Dermis blood vessel endothelial cell (primary cell): ENCODE measurements around the gene ADISSP. TPM values are rescaled to one million over a fixed set of nuclear protein-coding genes. Genes with fewer than 3 reads are reported as not detected.

ENCODE experiments used
- DNase-seq: peaks from one replicate; pipeline ENCODE4 v3.0.0; 2010
- total RNA-seq: library from RNA; depleted of rRNA; stranded (reverse); fragments of >200 nt; gene quantifications from 2 replicates; pipeline ENCODE4 v1.2.3, GENCODE V29; 2014

Gene ADISSP
- total RNA-seq, 1 donor from 2014 or later, result 12.1 TPM

DNA sequence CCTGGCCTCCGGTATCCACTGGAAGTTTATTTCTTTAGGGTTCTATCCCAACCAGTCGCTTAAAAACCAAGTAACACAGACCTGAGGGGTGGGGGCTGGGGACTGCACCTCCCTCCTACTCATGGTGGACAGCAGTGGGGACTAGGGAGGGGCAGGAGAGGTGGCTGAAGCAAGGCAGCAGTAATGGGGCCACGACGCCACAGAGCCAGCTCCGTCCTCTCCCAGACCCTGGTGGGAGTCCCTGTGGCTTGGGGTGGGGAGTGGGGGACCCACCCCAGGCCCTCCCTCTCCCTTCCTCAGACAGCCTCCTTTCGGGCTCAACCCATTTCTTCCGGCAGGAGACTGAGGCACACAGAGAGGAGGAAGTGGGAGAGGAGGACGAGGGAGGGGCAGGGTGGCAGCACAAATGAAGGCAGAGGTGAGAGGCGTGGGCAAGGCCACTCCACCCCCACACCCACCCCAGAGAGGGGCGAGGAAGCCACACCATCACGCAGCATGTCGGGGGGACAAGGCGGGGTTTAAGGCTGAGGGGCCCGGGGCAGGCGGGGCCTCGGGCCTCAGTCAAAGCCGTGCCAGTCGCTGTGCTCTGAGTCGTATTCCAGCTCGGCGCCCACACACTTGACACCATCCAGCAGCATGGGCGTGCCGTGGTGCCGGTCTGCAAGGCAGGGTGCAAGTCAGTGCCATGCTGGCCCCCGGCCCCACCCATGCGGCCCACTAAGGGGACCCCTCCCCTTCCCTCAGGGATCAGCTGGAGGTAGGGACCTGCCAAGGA lies 13.9 kb downstream of the ADISSP start:
- no peak for DNase-seq

DNA sequence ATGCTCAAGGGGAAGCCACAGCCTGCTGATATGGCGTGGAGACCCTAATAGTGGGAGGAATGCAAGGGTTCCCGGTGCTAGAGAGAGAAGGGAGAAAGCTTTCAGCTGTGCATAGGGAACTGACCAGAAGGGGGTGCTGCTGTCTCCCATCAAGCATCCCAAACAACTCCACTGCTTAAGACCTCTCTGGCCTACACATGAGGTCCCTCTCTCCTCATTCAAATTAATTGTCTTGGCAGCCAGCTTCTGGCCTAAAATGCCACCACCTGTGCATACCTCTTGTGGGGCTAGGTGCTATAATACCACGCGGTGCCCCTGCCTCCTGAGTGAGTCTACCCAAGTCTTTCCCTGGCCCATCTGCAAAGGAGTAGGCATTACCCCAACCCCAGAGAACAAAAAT lies 14.5 kb downstream of the ADISSP start:
- DNase-seq, result peak; percentile 86

DNA sequence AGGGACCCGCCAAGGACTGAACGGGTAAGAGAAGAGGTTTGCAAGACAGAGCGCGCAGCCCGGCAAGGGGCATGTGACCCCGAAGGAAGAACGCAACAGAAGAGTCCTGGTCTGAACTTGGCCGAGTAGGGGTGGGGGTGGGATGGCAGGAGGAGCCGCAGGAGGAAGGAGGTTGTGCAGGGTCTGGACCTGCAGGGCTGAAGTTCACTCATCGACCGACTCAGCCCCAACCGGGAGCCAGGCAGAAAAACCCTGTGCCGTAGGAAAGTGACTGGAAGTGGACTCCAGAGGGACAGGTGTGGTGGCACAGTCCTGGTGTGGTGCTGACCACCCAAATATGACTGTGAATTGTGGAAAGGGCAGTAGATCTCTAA lies 15.2 kb downstream of the ADISSP start:
- DNase-seq, result no peak

GRCh38 chr20:3751675-3752385 lies 15.7 kb downstream of the ADISSP start:
- DNase-seq, result no peak

- no peak for DNase-seq
These were observed 16.3 kb downstream of the ADISSP start for GRCh38 chr20:3751305-3751674.

DNA sequence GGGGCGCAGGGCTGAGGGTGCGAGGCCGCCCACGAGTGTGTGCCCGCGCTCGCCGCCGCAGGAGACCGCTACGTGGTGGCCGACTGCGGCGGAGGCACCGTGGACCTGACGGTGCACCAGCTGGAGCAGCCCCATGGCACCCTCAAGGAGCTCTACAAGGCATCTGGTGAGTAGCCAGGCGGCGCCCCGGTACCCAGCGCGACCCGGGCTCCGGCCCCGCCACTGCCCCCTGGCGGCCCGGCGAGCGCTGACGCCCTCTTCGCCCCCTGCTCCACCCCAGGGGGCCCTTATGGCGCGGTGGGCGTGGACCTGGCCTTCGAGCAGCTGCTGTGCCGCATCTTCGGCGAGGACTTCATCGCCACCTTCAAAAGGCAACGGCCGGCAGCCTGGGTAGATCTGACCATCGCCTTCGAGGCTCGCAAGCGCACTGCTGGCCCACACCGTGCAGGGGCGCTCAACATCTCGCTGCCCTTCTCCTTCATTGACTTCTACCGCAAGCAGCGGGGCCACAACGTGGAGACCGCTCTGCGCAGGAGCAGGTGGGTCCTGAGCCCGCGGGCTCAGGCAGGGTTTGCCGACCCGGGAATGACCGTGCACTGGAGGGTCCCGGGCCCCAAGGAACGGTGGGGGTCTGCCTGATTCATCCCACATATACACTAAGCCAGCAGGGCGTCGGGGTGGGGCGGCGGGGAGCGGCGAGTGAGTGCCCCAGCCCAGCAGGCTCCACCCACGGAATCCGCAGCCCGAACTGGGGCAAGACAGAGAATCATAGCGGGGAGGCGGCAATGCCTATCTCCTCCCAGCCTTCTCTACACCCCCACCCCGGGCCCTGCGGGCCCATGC lies 17.6 kb downstream of the ADISSP start:
- DNase-seq, result peak; percentile 10

DNA sequence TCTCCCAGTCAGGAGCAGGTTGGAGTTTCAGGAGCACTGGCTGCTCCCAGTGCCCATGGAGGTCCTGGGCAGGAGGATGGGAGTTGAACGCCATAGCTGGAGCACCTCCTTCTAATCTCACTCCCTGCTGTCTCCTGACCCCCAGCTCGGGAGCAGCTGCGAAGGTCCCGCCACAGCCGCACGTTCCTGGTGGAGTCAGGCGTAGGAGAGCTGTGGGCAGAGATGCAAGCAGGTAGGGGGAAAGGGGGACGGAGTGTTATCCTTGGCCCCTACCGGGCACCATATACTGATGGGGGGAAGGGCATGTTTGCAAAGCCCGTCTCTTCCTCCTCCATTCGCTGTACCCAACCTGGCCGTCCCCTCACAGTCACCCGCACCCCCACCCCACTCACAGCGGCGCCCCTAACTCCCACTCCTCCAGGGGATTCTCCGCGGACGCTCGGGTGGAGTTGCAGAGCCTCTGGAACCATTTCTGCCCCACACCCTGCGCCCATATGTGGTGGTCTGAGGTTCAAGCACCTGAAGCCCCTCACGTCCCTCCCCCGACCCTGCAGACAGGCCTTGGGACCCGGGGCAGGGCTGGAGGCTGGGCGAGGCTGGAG lies 18.4 kb downstream of the ADISSP start:
- no peak for DNase-seq

- DNase-seq, result no peak
These were observed 19.5 kb downstream of the ADISSP start for GRCh38 chr20:3748073-3748472.

DNA sequence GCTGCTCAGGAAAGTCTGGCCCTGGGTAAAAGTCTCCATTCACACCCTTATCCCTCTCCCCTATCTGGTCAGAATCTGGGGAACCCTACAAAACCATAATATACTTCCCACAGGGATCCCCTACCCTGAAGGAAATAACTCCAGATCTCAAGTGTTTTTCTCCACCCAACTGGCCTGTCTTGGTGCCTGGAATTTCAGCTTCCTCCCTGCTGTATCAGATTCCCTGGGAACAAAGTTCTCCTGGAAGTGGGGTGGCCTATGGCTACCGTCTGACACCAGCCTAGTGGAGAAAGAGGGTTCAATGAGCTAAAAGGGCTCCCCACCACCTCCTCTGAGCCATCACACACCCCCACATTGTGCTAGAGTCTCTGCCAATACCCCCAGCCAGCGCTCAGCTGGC lies 20.1 kb downstream of the ADISSP start:
- no peak for DNase-seq

DNA sequence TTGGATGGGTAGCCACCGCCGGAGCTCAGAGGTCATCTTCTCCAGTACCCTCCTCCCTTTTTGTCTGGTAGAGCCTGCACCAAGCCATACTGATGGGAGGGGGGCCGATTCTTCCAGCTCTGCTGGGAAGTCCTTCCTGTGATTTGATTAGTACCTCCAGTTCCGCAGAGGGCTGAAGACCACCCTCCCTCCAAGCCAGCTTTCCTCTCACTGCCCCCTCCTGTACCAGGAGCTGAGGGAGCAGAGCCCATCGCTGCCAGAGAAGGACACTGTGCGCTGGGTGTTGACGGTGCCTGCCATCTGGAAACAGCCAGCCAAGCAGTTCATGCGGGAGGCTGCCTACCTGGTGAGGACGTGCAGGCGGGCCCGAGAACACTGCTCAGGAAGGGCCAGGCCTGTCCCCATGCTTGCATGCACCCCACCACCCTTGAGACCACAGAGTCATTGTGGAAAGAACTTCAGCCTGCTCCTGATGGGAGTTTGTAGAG lies 21.8 kb downstream of the ADISSP start:
- DNase-seq, result no peak

DNA sequence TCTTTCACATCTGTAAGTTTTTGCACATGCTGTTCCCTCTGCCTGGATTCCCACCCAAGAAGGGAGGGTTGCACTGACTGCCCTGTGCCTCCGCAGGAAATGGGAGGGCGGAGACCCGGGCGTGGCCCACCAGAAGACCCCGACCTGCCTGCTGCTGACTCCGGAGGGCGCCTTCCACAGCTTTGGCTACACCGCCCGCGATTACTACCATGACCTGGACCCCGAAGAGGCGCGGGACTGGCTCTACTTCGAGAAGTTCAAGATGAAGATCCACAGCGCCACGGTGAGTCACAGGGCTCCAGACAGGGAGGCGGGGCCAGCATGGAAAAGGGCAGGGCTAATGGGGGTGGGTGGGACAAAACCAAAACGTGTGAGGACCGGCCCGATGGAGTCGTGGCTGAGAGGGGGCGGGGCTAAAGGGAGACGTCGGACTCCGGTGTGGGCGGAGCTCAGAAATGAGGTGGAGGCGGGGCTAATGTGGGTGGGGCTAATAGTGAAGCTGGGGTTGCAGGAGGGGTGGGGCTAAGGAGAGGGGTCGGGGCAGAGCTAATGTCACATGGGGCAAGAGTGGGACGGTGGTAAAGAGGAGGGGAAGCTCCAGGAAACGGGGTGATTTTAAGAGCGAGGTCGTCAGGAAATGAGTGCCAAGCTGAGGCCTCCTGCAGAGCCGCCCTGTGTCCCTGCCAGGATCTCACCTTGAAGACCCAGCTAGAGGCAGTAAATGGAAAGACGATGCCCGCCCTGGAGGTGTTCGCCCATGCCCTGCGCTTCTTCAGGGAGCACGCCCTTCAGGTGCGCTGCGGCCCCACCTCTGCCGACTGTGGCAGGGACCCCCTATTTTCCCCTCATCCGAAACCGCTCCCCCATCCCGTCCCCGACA lies 22.5 kb downstream of the ADISSP start:
- DNase-seq, result peak; percentile 39

GRCh38 chr20:3744037-3744436 lies 23.5 kb downstream of the ADISSP start:
- DNase-seq, result no peak

- DNase-seq, result no peak
These were observed 24.3 kb downstream of the ADISSP start for GRCh38 chr20:3743251-3743650.

GRCh38 chr20:3741836-3742458 lies 25.6 kb downstream of the ADISSP start:
- DNase-seq, result no peak

- no peak for DNase-seq
These were observed 26.8 kb downstream of the ADISSP start for GRCh38 chr20:3740615-3741301.

DNA sequence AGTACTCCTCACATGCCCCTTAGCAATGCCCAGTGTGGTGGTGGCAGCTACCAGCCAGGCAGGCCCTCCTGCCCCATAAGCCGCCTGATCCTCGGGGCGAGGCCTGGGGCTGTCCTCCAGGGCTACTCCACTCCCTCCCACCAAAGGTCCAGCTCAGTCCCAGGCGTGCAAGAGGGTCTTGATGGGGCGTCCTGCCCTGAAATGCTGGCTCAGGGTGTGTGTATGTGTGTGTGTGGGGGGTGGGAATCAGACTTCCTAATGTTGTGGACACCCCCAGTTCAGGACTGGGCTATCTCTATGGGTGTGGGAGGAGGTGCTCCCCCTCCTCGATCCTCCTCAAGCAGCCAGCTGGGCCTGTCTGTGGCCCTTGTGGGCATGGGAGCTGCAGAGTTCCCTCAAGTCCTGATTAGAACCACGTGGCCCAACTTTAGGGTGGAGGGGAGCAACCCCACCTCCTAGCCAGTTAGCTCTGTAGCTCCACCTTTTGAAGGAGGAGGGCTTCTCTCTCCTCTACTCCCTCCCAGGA lies 27.6 kb downstream of the ADISSP start:
- no peak for DNase-seq

DNA sequence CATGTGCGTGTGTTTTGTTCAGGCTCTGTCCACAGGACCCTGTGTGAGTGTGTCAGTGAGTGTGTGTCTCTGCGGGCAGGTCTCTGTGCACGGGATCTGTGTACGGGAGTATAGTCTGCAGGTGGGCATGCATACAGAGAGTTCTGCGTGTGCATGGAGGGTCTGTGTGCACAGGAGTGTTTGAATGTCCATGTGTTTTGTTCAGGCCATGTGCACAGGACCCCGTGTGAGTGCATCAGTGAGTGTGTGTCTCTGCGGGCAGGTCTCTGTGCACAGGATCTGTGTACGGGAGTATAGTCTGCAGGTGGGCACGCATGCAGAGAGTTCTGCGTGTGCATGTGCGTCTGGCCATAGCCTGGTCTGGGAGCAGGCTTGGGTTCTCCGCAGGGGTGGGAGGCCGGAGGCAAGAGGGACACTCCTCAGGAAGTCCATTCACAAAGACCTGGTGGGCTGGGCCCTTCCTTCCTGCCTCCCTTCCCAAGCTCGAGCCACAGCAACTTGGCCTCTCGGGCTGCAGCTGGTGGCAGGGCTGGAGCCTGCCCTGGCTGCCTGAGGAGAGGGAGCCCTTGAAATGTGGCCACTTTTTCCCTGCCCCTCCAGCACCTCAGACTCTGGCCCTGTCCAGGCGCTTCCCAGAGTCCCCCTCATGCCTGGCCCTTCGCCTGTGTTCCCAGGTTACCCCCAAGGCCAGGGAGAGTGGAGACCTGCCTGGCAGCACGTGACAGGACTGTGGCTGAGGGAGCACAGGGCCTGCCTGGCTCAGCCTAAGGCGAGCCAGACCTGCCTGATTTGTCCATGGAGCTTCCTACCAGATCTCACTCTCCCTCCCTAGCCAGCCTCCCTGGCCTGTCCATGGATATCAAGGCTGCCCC lies 28.3 kb downstream of the ADISSP start:
- DNase-seq, result peak; percentile 73

DNA sequence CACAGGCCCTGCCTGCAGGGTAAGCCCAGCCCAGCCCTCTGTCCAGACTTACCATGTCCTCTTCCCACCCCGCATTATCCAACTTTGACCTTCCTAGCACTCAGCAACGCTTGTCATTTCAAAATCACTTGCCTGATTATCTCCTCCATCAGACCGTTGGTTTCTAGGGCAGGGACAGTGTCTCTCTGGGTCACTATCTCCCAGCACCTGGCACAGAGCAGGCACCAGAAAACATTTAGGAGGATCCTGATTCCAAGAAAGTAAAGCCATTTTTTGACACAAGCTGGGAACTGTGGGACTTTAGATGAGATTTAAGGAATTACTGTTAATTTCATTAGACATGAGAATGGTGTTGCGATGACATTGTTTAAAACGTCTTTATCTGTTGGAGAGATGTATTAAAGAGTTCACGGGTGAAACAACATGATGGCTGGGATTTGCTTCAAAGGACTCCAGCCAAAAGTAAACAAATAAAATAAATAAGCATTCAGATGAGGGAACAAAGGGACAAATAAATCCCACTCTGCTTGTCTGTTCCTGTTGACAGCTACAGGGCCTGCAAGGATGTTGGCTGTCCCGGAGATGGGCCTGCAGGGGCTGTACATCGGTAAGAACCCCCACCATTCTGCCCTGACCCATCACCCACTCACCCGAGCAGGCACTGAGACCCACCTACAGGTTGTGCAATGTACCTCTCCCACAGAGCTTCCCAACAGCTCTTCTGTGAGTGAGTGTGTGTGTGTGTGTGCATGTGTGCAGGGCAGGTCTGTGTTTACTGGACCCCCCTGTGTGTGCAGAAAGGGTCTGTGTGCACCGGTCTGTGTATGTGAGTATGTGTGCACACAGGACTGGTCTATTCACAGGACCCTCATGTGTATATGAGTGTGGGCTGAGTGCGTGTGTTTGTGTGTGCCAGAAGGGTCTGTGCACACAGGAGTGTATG lies 29.2 kb downstream of the ADISSP start:
- no peak for DNase-seq
